Heart left ventricle (tissue), 16 donors: ENCODE results near the gene ERC1. TPM values are rescaled to one million over a fixed set of nuclear protein-coding genes. Genes with fewer than 3 reads are reported as not detected.

Experiments used
- ATAC-seq, 4 donors: fragments of 200-7000 bp; cut with Tn5 transposase; one replicate each; pipeline ENCODE4 v1.9.1; 2020 to 2022; ENCODE audit warnings: moderate library complexity in 4 of 4, mild to moderate bottlenecking in 3 of 4, moderate number of reproducible peaks in 1 of 4
- DNase-seq, 5 donors: peaks; one replicate each; pipeline ENCODE4 v3.0.0-alpha.2; 2020
- H3K27ac ChIP-seq, 12 donors: fragments of 200-600 bp; sonication (generic) in 4 of 12; one replicate each; pipeline versions ENCODE4 v1.5.0 to v1.8.0; 2016 to 2022; ENCODE audit warnings: mild to moderate bottlenecking in 2 of 12
- H3K27me3 ChIP-seq, 9 donors: fragments of 200-600 bp; sonication (generic) in 2 of 9; one replicate each; pipeline versions ENCODE4 v1.5.1 to v1.8.0; 2016 to 2022; ENCODE audit warnings: mild to moderate bottlenecking in 3 of 9
- H3K36me3 ChIP-seq, 9 donors: fragments of 200-600 bp; sonication (generic) in 2 of 9; one replicate each; pipeline versions ENCODE4 v1.5.0 to v1.8.0; 2018 to 2022; ENCODE audit warnings: mild to moderate bottlenecking in 2 of 9
- H3K4me1 ChIP-seq, 12 donors: fragments of 200-600 bp; sonication (generic) in 4 of 12; one replicate each; pipeline versions ENCODE4 v1.5.0 to v1.8.0; 2016 to 2022; ENCODE audit warnings: mild to moderate bottlenecking in 3 of 12
- H3K4me3 ChIP-seq, 12 donors: fragments of 200-600 bp; sonication (generic) in 4 of 12; one replicate each; pipeline versions ENCODE4 v1.5.0 to v1.8.0; 2017 to 2022; ENCODE audit warnings: mild to moderate bottlenecking in 9 of 12, moderate library complexity in 4 of 12
- H3K9me3 ChIP-seq, 12 donors: fragments of 200-600 bp; sonication (generic) in 4 of 12; one replicate each; pipeline versions ENCODE4 v1.5.0 to v1.8.0; 2016 to 2022; ENCODE audit warnings: mild to moderate bottlenecking in 1 of 12
- POLR2A ChIP-seq, 2 donors: fragments of 450-650 bp; IDR thresholded peaks; one replicate each; pipeline ENCODE4 v1.6.1; 2017; ENCODE audit warnings: antibody characterized with exemption in 2 of 2, mild to moderate bottlenecking in 2 of 2, moderate library complexity in 2 of 2
- WGBS, 4 donors: extraction: QIAGEN DNeasy Blood & Tissue Kit in 2 of 4; methylation state at CpG; one replicate each; pipeline versions ENCODE4 v1.1.5 to v1.1.7; 2013 to 2018; 5-methylcytosine and 5-hydroxymethylcytosine counted together
- intact Hi-C, 10 donors: fragments of 100-400 bp; cut with DNase I; formaldehyde crosslinking; loops; one replicate each; pipeline versions ENCODE4 v1.11.1 to v1.14.2; 2022
- polyA plus RNA-seq, 2 donors: library from polyadenylated mRNA; stranded (reverse); fragments of 200-250 nt; gene quantifications; one replicate each; pipeline ENCODE4 v1.2.3, GENCODE V29; 2013
- total RNA-seq, 9 donors: library from RNA; depleted of rRNA in 2 of 9; stranded (reverse); fragments of >200 nt in 2 of 9; fragmentation: NEBNext Ultra II Directional in 3 of 9; extraction: Animal tissue kit (Norgen Biotek cat#: 25700) in 3 of 9; gene quantifications; one replicate each; pipeline versions ENCODE4 v1.1.0 to v1.2.4, GENCODE V29; 2016 to 2023
- TF ChIP-seq, protein P1 (sequence below), 12 donors: fragments of 200-600 bp; sonication (generic) in 4 of 12; IDR thresholded peaks; one replicate each; pipeline versions ENCODE4 v1.5.0 to v1.8.0; 2018 to 2022; ENCODE audit warnings: antibody characterized with exemption in 12 of 12, mild to moderate bottlenecking in 5 of 12
- donor health status: ischemic (EF 13 %, LVEDD 7.1; RV severe dilation, severe dysfunction).
- donor health status: healthy with polysubstance abuse.
- donor health status: DM: no; HTN: yes; CAD: no.
- donor health status: DM: no; HTN: no; CAD: no.
- donor health status: ischemic (EF 25% LVEDD 6.9; RV normal size, moderate dysfunction).
- donor health status: ischemic (EF 25% LVEDD 5.7; RV mildly dilated, moderate dysfunction).
- donor health status: healthy.
- donor health status: DM: yes; HTN: yes; CAD: no.
- donor health status: ischemic (EF 35%, LVEDD 5.7; RV mildly dilated, moderate dysfunction).
- donor health status: nonischemic (EF 11% LVEDD 7.7; RV severe dilation, severe dysfunction).
- donor health status: DM: yes; HTN: yes; CAD: no.
- donor health status: PGD.
- donor health status: ischemic (EF 29% LVEDD 5.4; RV normal size, mild dysfunction).
- donor health status: nonischemic (EF 23%, LVEDD 6.1; RV moderate dilation, normal function).

Gene ERC1
- total and polyA plus RNA-seq, 11 donors, result 13.5 to 84.0 (median 47.9) TPM

- H3K27ac ChIP-seq, result no peak overlapping the region
- intact Hi-C loops, result no loop called here
- WGBS, 4 donors, result 95 to 98% (median 97%) methylated on average over 15 of the region's 15 CpGs
- H3K4me1 ChIP-seq, result peaks cover 0 to 12% (median 5%) of the 10 kb centered on the region in 12 donors
- no peaks in the 10 kb centered on the region for H3K27me3 ChIP-seq
- H3K4me3 ChIP-seq, result no peak overlapping the region
- H3K36me3 ChIP-seq, result peaks cover 0 to 43% (median 25%) of the 10 kb centered on the region in 9 donors
- ATAC-seq (no peak), DNase-seq (no peak)
- TF ChIP-seq POLR2A (IDR thresholded peaks at IDR 0.05), result no peak
- TF ChIP-seq, protein P1, sequence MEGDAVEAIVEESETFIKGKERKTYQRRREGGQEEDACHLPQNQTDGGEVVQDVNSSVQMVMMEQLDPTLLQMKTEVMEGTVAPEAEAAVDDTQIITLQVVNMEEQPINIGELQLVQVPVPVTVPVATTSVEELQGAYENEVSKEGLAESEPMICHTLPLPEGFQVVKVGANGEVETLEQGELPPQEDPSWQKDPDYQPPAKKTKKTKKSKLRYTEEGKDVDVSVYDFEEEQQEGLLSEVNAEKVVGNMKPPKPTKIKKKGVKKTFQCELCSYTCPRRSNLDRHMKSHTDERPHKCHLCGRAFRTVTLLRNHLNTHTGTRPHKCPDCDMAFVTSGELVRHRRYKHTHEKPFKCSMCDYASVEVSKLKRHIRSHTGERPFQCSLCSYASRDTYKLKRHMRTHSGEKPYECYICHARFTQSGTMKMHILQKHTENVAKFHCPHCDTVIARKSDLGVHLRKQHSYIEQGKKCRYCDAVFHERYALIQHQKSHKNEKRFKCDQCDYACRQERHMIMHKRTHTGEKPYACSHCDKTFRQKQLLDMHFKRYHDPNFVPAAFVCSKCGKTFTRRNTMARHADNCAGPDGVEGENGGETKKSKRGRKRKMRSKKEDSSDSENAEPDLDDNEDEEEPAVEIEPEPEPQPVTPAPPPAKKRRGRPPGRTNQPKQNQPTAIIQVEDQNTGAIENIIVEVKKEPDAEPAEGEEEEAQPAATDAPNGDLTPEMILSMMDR (IDR thresholded peaks at IDR 0.05), result no peak
- no peaks in the 10 kb centered on the region for H3K9me3 ChIP-seq
Measured at GRCh38 chr12:1493781-1494565, 502.9 kb downstream of the ERC1 start.

DNA sequence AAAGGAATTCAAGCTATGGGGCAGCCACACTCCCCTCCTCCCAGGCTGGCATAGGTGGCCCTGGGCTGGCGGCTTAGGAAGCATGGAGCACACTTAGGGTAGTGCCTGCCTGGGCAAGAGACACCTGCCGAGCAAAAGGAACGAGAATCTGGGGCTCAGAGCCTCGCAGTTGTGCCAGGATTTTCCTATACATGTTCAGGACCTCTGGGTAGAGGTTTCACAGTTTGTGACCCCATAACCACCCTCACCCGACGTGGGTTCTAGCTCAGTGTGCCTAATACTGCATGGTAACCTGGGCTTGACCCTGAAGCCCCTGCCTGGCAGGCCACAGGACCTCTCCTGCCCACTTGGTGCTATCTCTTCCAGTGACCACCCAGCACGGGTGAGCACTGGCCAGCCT, 503.8 kb downstream of the ERC1 start:
- intact Hi-C loops, result no loop called here
- Histone ChIP-seq H3K36me3 (peaks cover 0 to 38% (median 25%) of the 10 kb centered on the region in 9 donors), H3K4me3 (no peak overlapping the region), H3K4me1 (peaks cover 0 to 12% (median 5%) of the 10 kb centered on the region in 12 donors), H3K9me3 (no peaks in the 10 kb centered on the region), H3K27me3 (no peaks in the 10 kb centered on the region), H3K27ac (no peak overlapping the region)
- DNase-seq, result no peak
- 94 to 98% (median 96%) methylated on average over 6 to 7 of the region's 7 CpGs for WGBS, 4 donors
- ATAC-seq, result no peak
- TF ChIP-seq, protein P1 (IDR thresholded peaks at IDR 0.05), result no peak
- TF ChIP-seq POLR2A (IDR thresholded peaks at IDR 0.05), result no peak

GRCh38 chr12:1496162-1496900, 505.3 kb downstream of the ERC1 start:
- Histone ChIP-seq H3K27me3 (no peaks in the 10 kb centered on the region), H3K36me3 (peaks cover 0 to 24% (median 12%) of the 10 kb centered on the region in 9 donors), H3K27ac (peak overlapping the region in 1 of 12 donors; percentile 11), H3K4me1 (peaks cover 0 to 20% (median 9%) of the 10 kb centered on the region in 12 donors), H3K4me3 (peak overlapping the region in 3 of 12 donors; percentile 2 to 31 (median 29)), H3K9me3 (no peaks in the 10 kb centered on the region)
- TF ChIP-seq, protein P1 (IDR thresholded peaks at IDR 0.05), result no peak
- TF ChIP-seq POLR2A (IDR thresholded peaks at IDR 0.05), result no peak
- no peak for DNase-seq
- intact Hi-C loops, result no loop called here
- peak; percentile 18 to 55 (median 42) for ATAC-seq
- WGBS, 4 donors, result 54 to 60% (median 59%) methylated on average over 22 to 23 of the region's 23 CpGs

DNA sequence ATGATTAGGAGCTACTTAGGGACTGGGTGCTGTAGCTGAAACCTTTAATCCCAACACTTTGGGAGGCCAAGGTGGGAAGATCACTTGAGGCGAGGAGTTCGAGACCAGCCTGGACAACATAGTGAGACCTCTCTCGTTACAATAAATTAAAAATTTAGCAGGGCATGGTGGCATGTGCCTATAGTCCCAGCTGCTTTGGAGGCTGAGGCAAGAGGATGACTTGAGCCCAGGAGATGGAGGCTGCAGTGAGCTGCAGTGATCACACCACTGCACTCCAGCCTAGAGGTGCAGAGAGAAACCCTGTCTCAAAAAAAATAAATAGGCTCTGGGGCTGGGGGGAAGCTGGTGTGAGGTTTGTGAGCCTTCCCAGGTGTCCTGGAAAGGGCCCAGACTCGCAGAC, 506.1 kb downstream of the ERC1 start:
- H3K4me3 ChIP-seq, result no peak overlapping the region
- H3K4me1 ChIP-seq, result peaks cover 0 to 22% (median 9%) of the 10 kb centered on the region in 12 donors
- H3K27ac ChIP-seq, result no peak overlapping the region
- no peaks in the 10 kb centered on the region for H3K9me3 ChIP-seq
- TF ChIP-seq POLR2A (IDR thresholded peaks at IDR 0.05), result no peak
- TF ChIP-seq, protein P1 (IDR thresholded peaks at IDR 0.05), result no peak
- peaks cover 0 to 16% (median 5%) of the 10 kb centered on the region in 9 donors for H3K36me3 ChIP-seq
- no peaks in the 10 kb centered on the region for H3K27me3 ChIP-seq
- intact Hi-C loops, result no loop called here
- DNase-seq (no peak), ATAC-seq (no peak)
- WGBS, 4 donors, result 92 to 96% (median 95%) methylated on average over 4 of the region's 4 CpGs
